GM18511 (cell line): ENCODE results near the gene ZBTB7B.

Experiments
- ATAC-seq: cut with Tn5 transposase; IDR thresholded peaks from one replicate; pipeline ENCODE4 v1.9.1; 2021; ENCODE audit warnings: mild to moderate bottlenecking, moderate library complexity; ENCODE audit not compliant: unreplicated experiment

Gene ZBTB7B

GRCh38 chr1:155002464-155003226 lies at the start of gene ZBTB7B:
TSS of gene ZBTB7B (plus strand) at chr1:155002802. CDS start at chr1:155014661, 11,859 bp downstream.
- no peak for ATAC-seq

- no peak for ATAC-seq
Observed at GRCh38 chr1:154953611-154954038, 49.0 kb upstream of the ZBTB7B start.

- ATAC-seq: no peak
Observed at GRCh38 chr1:154954541-154954940, 48.1 kb upstream of the ZBTB7B start.

GRCh38 chr1:154955039-154955717 lies 47.4 kb upstream of the ZBTB7B start:
- ATAC-seq: peak; percentile 39

- ATAC-seq: peak; percentile 77
Observed at GRCh38 chr1:154955718-154956543, 46.7 kb upstream of the ZBTB7B start, which contains the start of gene PBXIP1. TSS of gene PBXIP1 (minus strand) at chr1:154956099. CDS start at chr1:154953721, 2,378 bp downstream.

- ATAC-seq: no peak
Observed at GRCh38 chr1:154956544-154956941, 46.1 kb upstream of the ZBTB7B start.

- no peak for ATAC-seq
Observed at GRCh38 chr1:154957091-154957657, 45.4 kb upstream of the ZBTB7B start.

GRCh38 chr1:154958036-154958435 lies 44.6 kb upstream of the ZBTB7B start:
- ATAC-seq: no peak

- no peak for ATAC-seq
Observed at GRCh38 chr1:154958681-154959425, 43.7 kb upstream of the ZBTB7B start.

GRCh38 chr1:154959426-154959780 lies 43.2 kb upstream of the ZBTB7B start:
- no peak for ATAC-seq

- no peak for ATAC-seq
Observed at GRCh38 chr1:154960446-154961136, 42.0 kb upstream of the ZBTB7B start.

- ATAC-seq: peak; percentile 83
Observed at GRCh38 chr1:154961207-154962155, 41.1 kb upstream of the ZBTB7B start, which contains the start of gene PYGO2. TSS of gene PYGO2 (minus strand) at chr1:154961782. CDS start at chr1:154961576, 206 bp downstream.

GRCh38 chr1:154962156-154962749 lies 40.3 kb upstream of the ZBTB7B start:
- ATAC-seq: no peak

- no peak for ATAC-seq
Observed at GRCh38 chr1:154962795-154963330, 39.7 kb upstream of the ZBTB7B start.

- ATAC-seq: no peak
Observed at GRCh38 chr1:154963643-154964042, 39.0 kb upstream of the ZBTB7B start.

GRCh38 chr1:154964359-154964758 lies 38.2 kb upstream of the ZBTB7B start:
- ATAC-seq: no peak

GRCh38 chr1:154966111-154966510 lies 36.5 kb upstream of the ZBTB7B start:
- no peak for ATAC-seq
